HG03565 (cell line): ENCODE data around the gene MARVELD3.

Experiments
- ATAC-seq: cut with Tn5 transposase; IDR thresholded peaks from one replicate; pipeline ENCODE4 v1.9.1; 2021; ENCODE audit warnings: mild to moderate bottlenecking, moderate library complexity; ENCODE audit not compliant: unreplicated experiment

MARVELD3 gene

DNA sequence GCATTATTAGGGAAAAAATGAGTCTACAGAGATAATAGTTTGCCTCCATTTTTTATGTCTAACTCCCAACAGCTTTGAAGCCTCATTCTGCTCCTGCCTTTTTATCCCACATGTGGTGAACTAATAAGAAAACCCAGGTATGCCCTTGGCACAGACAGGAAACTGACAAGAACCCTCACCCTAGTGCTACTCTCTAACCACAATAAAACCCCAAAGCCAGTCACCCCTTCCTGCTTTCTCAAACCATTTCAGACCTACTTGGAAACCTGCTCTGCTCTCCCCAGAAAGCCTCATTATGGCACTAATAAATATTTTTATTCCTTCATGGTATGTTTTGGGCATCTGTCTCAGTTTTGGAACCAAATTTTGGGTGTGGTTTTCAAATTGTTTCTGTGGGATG is 3.9 kb upstream of the MARVELD3 start:
- no peak for ATAC-seq

DNA sequence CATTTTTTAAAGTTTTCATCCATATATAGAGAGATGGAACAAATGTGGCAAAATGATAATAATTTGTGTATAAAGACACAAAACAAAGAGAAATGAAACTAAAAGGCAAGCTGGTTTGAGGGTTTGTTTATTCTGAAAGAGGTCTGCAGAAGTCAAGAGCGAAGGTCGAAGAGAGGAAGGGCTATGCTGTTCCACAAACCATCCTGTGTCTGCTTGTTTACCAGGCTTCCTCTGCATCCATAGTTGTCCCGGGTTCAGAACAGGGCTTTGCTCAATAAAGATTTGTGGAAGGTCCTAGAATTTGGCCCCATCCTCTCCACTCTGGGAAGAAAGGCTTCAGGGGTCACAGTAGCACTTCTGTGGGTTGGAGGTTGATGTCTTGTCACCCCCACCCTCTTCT is 2.4 kb upstream of the MARVELD3 start:
- no peak for ATAC-seq

DNA sequence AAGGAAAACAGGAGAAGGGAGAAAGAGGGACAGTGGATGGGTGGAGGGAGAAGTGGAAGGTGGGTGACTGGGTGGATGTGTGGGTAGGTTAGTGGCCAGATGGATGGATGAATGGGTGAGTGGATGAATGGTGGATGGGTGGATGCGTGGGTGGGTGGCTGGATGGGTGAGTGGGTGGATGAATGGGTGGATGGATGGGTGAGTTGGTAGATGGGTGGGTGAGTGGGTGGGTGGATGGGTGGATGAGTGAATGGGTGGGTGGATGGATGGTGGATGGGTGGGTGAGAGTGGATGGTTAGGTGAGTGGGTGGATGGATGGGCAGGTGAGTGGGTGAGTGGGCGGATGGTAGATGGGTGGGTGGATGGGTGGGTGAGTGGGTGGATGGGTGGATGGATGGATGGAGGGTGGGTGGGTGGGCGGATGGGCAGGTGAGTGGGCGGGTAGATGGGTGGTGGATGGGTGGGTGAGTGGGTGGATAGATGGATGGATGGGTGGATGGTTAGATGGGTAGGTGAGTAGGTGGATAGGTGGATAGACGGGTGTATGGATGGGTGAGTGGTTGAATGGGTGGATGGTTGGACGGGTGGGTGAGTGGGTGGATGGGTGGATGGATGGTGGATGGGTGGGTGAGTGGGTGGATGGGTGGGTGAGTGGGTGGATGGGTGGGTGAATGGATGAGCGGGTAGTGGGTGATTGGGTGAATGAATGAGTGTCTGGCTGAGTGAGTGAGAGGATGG is 702 bp upstream of the MARVELD3 start:
- no peak for ATAC-seq

DNA sequence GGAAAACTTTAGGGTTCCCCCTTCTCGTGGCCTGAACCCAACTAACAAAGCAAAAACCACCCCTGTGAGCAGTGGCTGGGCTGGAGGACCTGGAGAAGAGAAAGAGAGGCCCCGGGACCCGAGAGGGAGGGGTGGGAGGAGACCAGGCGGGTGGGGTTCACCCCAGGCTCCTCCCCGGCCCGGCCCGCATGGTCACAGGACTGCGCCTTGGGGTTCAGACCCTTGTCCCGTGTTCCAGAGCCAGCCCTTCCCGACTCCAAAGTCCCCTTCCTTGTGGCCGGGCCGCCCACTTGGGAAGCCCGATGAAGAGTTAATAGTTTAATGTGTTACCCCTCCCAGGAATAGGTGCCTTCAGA is 852 bp downstream of the MARVELD3 start:
- no peak for ATAC-seq

DNA sequence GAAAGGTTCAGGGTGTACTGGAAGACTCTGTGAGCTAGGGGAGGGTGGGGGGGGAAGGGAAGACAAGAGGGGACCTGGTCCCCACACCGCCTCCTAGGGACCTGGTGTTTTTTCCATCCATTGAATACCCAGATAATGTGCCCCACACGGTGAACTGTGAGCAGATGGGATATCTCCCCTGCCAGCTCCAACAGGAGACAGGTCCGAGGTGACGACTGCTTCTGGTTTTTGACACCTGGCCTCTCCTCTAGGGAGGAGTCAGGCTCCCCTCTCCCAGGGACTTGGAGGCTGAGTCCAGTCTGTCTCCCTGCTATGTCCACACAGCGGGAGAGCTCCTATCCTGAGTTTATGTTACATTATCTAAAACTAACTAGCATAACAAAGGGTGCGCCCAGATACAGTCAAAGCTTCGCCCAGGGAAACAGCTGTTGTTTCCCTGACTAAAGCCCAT is 1.8 kb downstream of the MARVELD3 start:
- no peak for ATAC-seq

DNA sequence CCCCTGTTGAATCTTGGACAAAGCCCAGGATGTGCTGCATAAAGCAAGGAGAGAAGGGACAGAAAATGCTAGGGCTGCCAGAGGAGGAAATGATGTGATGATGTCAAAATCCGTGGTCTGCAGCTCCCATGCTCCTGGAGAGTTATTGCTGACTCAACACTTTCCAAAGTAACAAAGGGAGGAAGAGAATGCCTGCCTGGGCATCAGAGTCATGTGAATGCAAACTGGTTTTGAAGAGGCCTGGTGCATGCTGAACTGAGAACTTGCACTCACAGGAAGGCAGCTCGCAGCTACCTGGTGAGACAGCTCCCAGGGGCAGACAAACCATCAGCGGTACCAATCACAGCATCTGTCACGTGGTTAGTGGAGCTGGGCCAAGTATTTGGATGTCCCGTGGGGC is 2.8 kb downstream of the MARVELD3 start:
- ATAC-seq = no peak

DNA sequence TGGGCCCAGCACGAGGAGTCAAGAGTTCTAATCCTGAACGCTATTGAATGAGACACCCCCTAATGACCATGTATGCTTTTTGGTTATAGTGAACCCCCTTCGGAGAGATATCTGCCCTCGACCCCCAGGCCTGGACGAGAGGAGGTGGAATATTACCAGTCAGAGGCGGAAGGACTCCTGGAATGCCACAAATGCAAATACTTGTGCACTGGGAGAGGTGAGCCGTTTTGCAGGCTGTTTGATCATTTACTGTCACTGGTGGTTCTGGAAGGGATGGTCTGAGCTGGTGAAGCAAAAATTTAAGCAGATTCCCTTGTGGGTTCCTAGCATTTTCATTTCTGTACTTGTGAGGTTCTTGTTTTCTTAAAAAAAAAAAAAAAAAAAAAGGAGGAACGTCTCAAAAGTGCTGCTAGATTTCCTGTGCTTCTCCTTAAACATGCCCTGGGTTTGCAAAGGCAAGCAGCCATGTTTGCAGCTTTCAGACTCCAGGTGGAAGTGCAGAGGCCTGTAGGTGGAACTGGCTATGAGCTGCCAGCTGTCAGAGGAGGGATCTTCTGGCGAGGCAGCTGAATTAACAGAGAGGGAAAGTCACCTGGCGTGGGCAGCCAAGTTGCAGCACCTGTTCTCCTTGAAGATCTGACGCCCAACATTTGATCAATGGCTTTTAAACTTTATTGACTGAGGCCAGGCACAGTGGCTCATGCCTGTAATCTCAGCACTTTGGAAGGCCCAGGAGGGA is 3.5 kb downstream of the MARVELD3 start:
- ATAC-seq = no peak

DNA sequence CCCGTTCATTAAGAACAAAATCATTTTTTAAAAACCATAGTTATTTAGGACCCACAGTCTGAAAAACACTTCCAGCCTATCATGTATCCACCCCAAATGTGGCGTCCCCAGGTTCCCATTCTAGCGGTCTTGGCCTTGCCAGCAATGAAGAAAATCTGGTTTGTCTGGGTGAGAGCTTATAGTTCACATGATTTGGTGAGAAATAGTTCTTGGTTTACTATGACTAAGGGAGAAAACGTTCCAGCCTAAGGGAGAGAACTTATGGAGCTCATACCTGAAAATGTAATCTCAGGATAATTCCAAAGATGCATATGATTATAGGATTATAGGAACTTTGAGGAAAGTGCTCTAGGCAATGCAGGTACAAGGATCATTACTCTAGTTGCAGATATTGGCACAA is 4.8 kb downstream of the MARVELD3 start:
- no peak for ATAC-seq

DNA sequence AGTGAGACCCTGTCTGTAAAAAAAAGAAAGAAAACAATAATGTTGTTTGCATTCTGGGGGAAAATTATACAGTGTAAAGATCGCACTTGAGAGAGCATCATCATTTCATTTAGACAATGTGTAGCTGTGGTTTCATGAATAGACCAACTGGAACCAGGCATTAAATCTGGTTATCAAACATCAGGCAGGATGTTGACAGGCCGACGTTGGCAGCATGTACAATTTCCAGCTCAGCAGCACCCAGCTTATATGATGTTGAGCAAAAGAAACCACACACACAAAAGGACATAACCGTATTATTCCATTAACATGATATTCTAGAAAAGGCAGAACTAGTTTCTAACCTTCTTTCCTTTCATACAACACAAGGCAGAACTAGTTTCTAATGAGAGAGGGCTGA is 5.8 kb downstream of the MARVELD3 start:
- no peak for ATAC-seq

DNA sequence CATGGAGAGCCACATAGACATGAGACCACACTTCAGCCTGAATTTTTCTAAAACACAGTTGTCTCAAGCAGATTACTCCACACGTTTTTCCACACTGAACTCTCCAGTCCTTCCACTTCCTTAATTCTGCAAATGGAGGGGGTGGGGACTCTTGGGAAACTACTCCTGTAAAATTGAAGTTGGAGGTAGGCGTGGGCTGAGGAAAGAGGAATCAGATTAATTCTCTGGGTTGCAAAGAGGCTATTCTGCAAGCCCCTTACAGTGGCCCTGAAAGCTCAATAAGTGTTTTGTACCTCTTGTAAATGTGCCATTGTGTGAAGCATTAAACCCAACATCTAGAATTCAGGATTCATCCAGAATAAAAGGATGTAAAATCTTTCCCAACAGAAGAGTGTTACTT is 9.6 kb downstream of the MARVELD3 start:
- no peak for ATAC-seq

DNA sequence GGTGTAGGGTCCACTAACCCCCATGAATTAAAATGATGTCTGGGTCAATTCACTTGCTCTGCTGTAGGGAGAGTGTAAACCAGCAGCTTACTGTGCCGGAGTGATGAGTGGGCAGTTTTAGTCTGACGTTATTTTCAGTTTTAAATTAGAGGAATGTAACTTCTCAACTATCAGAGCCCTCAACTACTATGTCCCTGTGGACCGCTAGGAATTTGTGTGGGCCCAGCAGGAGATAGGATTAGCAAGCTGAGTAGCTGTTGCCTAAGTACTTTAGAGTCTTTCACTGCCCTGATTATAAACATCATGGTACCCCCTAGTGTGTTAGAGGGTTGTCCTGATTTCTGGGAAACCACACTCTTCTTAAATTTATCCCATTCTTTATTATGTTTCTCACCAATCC is 11.4 kb downstream of the MARVELD3 start:
- no peak for ATAC-seq

DNA sequence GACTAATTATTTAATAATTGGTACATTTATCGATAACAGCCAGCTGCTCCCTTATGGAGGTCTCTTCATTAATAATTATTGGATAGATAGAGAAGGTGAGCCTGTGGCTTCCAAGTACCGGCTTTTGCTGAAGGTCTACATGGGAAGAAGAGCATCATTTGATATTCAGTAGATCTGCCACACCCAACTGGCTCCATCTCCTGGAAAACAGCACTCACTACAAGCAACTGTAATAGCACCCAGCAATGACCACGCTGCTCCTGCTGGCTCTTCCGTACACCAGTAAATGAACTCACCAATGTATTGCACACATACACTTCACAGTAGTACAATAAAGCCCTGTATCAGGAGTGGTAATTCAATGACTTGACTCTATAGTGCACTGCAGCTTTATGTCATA is 19.5 kb downstream of the MARVELD3 start:
- no peak for ATAC-seq

DNA sequence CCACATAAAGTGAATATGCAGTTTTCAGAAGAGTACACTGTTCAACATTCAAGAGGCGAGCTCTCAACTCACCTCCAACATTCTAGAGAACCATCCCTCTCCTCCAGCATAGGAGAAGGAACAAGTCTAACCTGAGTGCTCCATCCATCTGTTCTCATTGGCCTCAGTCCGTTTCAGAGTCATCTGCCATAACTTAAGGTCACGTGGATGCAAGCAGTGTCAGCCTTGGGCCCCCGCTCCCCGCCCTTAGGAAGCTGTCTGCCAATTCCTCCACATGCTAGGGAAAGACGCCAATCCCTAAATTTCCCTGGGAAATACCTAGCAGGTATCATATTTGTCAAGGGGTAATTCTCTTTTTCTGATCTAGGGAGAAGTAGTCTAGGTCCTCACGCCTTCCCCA is 21.4 kb downstream of the MARVELD3 start:
- ATAC-seq = no peak

DNA sequence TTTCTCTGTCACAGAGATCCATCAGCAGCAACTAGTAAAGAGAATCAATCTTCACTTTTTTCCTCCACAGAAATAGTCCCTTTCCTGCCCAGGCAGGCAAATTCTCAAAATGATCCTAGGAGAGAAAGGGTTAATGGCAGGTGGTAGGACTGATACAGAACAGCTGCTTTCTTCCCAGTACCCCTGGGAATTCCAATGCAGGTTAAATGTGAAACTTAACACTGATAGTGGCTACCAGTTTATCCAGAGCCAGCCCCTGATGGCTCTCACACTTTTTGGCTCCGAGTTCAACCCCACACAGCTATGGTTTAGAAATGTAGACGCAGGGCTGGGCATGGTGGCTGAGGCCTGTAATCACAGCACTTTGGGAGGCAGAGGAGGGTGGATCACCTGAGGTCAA is 22.2 kb downstream of the MARVELD3 start:
- no peak for ATAC-seq

DNA sequence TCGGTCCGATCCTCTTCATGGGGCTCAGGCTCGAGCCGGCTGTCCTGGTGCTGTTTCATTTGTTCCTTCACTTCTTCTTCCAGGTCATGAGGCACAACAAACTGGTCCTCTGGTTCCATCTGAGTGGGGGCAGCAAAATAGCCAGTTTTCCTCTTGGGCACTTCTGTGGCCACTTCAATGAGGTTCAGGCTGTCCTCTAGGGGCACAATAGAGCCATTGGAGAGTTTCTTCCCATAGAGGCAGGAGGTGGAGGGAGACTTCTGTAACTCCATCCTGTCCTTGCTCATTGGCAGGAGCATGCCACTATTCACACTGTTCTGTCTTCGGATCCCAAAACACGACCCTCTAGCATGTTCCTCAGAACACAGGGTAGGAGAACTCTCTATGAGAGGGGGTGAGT is 22.9 kb downstream of the MARVELD3 start:
- no peak for ATAC-seq

DNA sequence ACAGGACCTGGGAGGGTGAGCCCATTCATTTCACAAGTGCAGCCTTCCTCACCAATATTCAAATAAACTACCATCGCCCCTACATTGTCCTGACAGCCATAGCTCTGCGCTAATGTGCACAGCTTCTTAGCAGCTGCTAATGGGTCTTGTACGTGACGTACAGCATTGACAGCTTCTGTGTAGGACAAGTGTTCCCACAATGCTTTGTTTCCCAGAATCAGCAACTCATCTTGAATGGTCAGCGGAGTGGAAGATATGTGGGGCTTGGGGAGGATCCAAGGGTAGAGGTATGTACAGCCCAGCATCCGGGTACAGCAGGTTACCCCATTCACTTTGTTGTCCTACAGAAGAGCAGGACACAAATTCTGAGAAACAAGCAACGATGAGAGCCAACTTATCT is 23.7 kb downstream of the MARVELD3 start:
- ATAC-seq = no peak

DNA sequence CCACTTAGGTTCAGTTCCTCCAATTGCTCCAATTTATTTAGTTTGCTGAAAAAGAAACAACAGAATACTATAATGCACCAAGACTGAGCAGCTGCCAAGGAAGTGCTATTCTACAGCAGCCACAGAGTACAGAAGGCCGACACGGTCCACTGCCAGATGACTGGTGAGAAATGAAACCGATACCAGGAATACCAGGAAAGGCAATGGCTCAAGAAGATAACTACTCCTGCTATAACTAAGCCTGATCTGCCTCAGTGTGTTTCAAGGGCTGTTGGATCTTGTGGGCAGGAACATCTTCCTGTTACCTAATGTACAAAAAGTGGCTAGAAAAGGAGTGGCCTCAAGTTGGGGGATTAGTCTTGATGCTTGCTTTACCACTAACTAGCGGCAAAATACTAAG is 32.8 kb downstream of the MARVELD3 start:
- ATAC-seq = no peak

DNA sequence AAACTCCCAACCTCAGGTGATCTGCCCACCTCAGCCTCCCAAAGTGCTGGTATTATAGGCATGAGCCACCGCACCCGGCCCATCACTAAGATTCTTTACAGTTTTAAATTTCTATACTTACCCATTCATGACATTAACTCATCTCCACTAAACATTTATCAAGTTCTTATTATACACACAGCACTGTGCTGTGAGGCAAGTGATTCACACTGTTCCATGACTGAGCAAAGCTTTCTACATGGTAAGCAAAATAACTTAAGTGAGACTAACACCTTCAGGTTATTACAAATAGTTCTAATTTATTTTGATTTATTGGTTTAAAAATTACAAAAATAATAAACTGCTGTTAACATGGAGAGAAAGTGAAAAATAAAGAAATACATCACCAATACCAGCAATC is 33.5 kb downstream of the MARVELD3 start:
- ATAC-seq = no peak

DNA sequence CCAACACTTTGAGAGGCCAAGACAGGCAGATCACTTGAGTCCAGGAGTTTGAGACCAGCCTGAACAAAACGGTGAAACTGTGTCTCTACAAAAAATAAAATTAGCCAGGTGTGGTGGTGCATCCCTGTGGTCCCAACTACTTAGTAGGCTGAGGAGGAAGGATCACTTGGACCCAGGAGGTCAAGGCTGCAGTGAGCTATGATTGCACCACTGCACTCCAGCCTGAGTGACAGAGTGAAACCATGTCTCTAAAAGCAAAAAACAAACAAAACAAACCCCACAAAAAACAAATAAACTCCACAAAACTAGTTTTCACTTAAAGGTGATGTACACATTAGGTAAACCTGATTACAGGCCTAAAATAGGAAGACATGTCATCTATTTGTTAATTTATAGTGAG is 40.3 kb downstream of the MARVELD3 start:
- ATAC-seq = no peak

DNA sequence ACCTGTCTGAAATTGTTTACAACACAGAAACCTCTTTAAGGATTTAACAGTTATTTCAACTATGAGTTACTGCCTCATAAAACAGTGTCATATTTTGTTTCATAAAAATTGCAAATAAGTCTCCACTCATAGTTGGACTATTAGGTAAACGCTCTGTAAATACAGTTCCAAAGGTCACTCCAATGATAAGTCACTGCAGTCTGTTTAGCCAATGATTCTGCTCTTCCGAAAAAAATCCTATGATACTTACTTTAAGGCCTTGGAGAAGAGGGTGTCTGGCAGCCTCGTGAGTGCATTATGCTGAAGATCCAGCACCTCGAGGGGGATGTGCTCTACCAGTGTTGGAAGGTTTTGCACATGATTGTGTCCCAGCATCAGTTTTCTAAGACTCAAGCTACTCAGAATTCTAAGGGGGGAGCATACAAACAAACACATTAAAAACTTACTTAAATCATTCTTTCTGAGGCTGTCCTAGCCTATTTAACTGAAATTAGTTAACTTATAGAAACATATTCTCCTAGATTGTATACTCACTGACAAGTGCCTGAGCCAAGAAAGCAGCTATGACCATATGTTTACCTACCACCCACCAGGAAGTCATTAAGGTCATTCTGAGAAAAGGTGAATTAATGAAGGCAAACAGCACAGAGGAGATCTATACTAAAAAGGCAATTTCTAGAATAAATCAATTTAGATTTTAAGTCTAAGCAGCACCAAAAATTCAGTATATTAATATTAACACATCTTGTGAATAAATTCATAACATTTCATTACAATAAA is 41.1 kb downstream of the MARVELD3 start:
- ATAC-seq = no peak

DNA sequence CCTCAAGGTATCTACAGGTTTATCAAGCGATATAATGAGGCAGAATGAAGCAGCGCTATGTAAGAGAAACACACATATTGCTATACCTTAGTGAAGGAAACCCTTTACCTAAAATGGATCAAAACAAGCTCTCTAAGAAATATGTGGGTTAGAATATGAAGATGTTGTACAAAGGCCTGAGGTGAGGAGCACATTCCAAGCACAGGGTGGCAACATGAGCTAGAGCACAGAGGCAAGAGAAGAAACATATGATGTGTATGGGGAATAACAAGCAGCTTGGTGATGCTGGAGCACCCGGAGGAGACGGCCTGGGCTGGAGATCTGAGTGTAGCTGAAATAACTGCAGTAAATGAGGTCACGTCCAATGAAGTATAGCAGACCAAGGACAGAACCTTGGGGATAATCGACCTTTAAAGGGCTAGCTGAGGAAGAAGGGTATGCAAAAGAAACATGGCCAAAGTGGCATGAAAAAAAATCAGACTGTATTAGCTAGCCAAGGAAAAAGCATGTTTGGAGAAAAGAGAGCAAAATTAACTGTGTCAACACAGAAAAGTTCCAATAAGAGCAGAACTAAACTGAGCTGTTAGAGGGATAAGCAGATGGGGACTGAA is 44.0 kb downstream of the MARVELD3 start:
- no peak for ATAC-seq

DNA sequence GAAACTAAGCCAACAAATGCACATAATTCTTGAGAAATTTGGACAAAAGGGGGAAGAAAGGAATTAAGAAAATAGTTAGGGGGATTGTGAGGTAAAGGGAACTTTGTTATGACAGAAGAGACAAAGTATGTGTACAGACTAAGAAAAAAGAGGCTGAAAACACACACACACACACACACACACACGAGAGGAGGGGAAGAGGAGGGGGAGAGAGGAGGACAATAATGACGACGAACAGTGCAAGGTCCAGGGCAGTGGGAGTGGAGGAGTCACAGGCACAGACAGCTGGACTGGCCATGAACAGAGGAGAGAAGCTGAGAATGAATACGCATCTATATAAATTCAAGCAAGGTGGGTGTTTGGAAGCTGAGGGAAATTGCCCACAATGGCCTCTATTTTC is 44.6 kb downstream of the MARVELD3 start:
- ATAC-seq = no peak
